GM23338 (cell line): ENCODE measurements around the gene FIP1L1. TPM values are rescaled to one million over a fixed set of nuclear protein-coding genes. Genes with fewer than 3 reads are reported as not detected.

Experiments
- ATAC-seq: fragments of 200-7000 bp; cut with Tn5 transposase; 3 replicates; pipeline ENCODE4 v1.9.1; 2020
- DNase-seq: peaks from one replicate; pipeline ENCODE4 v3.0.0-alpha.2; 2015; ENCODE audit warnings: low spot score
- H2AFZ ChIP-seq: fragments of 200-600 bp; sonication (generic); 2 replicates; pipeline ENCODE4 v1.8.0; 2016; ENCODE audit warnings: antibody characterized with exemption, mild to moderate bottlenecking, moderate library complexity
- H3F3A ChIP-seq: fragments of 200-600 bp; sonication (generic); replicated peaks from 2 replicates; pipeline ENCODE4 v1.8.0; 2017; ENCODE audit warnings: antibody characterized with exemption, mixed run types, low read depth
- H3K27ac ChIP-seq: fragments of 200-600 bp; sonication (generic); 2 replicates; pipeline ENCODE4 v1.6.1; 2016; ENCODE audit warnings: low read depth
- H3K27me3 ChIP-seq: fragments of 200-600 bp; sonication (generic); 2 replicates; pipeline ENCODE4 v1.8.0; 2016; ENCODE audit warnings: mild to moderate bottlenecking, mixed run types, moderate library complexity; ENCODE audit not compliant: insufficient read depth
- H3K36me3 ChIP-seq: fragments of 200-600 bp; sonication (generic); 2 replicates; pipeline ENCODE4 v1.8.0; 2016; ENCODE audit warnings: mild to moderate bottlenecking; ENCODE audit not compliant: insufficient read depth
- H3K4me1 ChIP-seq: fragments of 200-600 bp; sonication (generic); 2 replicates; pipeline ENCODE4 v1.8.0; 2016; ENCODE audit warnings: mild to moderate bottlenecking, moderate library complexity; ENCODE audit not compliant: insufficient read depth
- H3K4me2 ChIP-seq: fragments of 200-600 bp; sonication (generic); 2 replicates; pipeline ENCODE4 v1.7.1; 2017; ENCODE audit warnings: mixed run types
- H3K4me3 ChIP-seq: fragments of 200-600 bp; sonication (generic); 2 replicates; pipeline ENCODE4 v1.6.1; 2016; ENCODE audit warnings: mixed run types
- H3K79me2 ChIP-seq: fragments of 200-600 bp; sonication (generic); replicated peaks from 2 replicates; pipeline ENCODE4 v1.8.0; 2017; ENCODE audit warnings: mild to moderate bottlenecking; ENCODE audit not compliant: insufficient read depth
- H3K9me2 ChIP-seq: fragments of 200-600 bp; sonication (generic); 2 replicates; pipeline ENCODE4 v1.8.0; 2017; ENCODE audit not compliant: insufficient read depth
- H4K20me1 ChIP-seq: fragments of 200-600 bp; sonication (generic); replicated peaks from 2 replicates; pipeline ENCODE4 v1.8.0; 2017; ENCODE audit warnings: mild to moderate bottlenecking; ENCODE audit not compliant: insufficient read depth
- H3K27ac Mint-ChIP-seq: 2 replicates; pipeline ENCODE4 v1.8.0; 2020; ENCODE audit warnings: inconsistent platforms, mild to moderate bottlenecking, moderate library complexity, mixed read lengths
- H3K27me3 Mint-ChIP-seq: 3 replicates; pipeline ENCODE4 v1.8.0; 2022; ENCODE audit warnings: low read depth, mild to moderate bottlenecking, moderate library complexity, mixed read lengths, inconsistent platforms; ENCODE audit not compliant: insufficient read depth, poor library complexity
- H3K36me3 Mint-ChIP-seq: 3 replicates; pipeline ENCODE4 v1.8.0; 2021; ENCODE audit warnings: low read depth, mild to moderate bottlenecking, inconsistent platforms, moderate library complexity, mixed read lengths
- H3K4me1 Mint-ChIP-seq: 3 replicates; pipeline ENCODE4 v1.8.0; 2020; ENCODE audit warnings: mild to moderate bottlenecking, inconsistent platforms, mixed read lengths
- H3K4me3 Mint-ChIP-seq: 3 replicates; pipeline ENCODE4 v1.8.0; 2021; ENCODE audit warnings: moderate library complexity, mild to moderate bottlenecking, inconsistent platforms, mixed read lengths
- H3K9me3 Mint-ChIP-seq: 3 replicates; pipeline ENCODE4 v1.8.0; 2020; ENCODE audit warnings: moderate library complexity, mild to moderate bottlenecking, inconsistent platforms, mixed read lengths
- ETS1 ChIP-seq: IDR thresholded peaks from 2 replicates; pipeline ENCODE4 v1.6.1; 2016; ENCODE audit warnings: antibody characterized with exemption
- EZH2phosphoT487 ChIP-seq: fragments of 200-600 bp; sonication (generic); IDR thresholded peaks from one replicate; pipeline ENCODE4 v1.8.1; 2018; ENCODE audit warnings: antibody characterized with exemption; ENCODE audit not compliant: unreplicated experiment
- JUNB ChIP-seq: IDR thresholded peaks from one replicate; pipeline ENCODE4 v1.6.1; 2016; ENCODE audit warnings: antibody characterized with exemption; ENCODE audit not compliant: unreplicated experiment
- NANOG ChIP-seq: IDR thresholded peaks from 2 replicates; pipeline ENCODE4 v1.6.1; 2016; ENCODE audit warnings: antibody characterized with exemption, borderline replicate concordance
- POLR2AphosphoS5 ChIP-seq: IDR thresholded peaks from 2 replicates; pipeline ENCODE4 v1.6.1; 2016; ENCODE audit warnings: antibody characterized with exemption, low read depth
- REST ChIP-seq: IDR thresholded peaks from one replicate; pipeline ENCODE4 v1.6.1; 2018; ENCODE audit warnings: antibody characterized with exemption; ENCODE audit not compliant: unreplicated experiment
- STAT1 ChIP-seq: IDR thresholded peaks from one replicate; pipeline ENCODE4 v1.6.1; 2016; ENCODE audit warnings: antibody characterized with exemption; ENCODE audit not compliant: unreplicated experiment
- ZNF114 ChIP-seq: fragments of 250-450 bp; sonication (Bioruptor Pico); IDR thresholded peaks from 2 replicates; pipeline ENCODE4 v1.5.0; 2020; ENCODE audit warnings: mild to moderate bottlenecking, moderate library complexity
- polyA plus RNA-seq: library from polyadenylated mRNA; unstranded; fragments of >200 nt; fragmentation: Nextera tagmentation; extraction: Ambion mirVana; gene quantifications from 2 replicates; pipeline ENCODE4 v1.2.1, GENCODE V29; 2016
- total RNA-seq: library from RNA; depleted of rRNA; stranded (reverse); fragments of >200 nt; shearing (Covaris generic); gene quantifications from 2 replicates; pipeline ENCODE4 v1.2.3, GENCODE V29; 2014
- TF ChIP-seq, protein P1 (sequence below), 2 experiments: fragments of 200-600 bp in 1 of 2; sonication (generic) in 1 of 2; conservative IDR thresholded peaks; 2 replicates each; pipeline versions ENCODE4 v1.5.1 to v1.6.1; 2016 to 2017; ENCODE audit warnings: antibody characterized with exemption in 2 of 2, low read depth in 2 of 2, mild to moderate bottlenecking in 2 of 2, moderate library complexity in 1 of 2

Gene FIP1L1
- total and polyA plus RNA-seq, 2 experiments from 2014 or later = 43.3 to 54.0 TPM

GRCh38 chr4:53502094-53502493 lies 124.7 kb downstream of the FIP1L1 start (continued):
- TF ChIP-seq REST (no peak), ETS1 (no peak), STAT1 (no peak), JUNB (no peak), EZH2phosphoT487 (no peak), NANOG (no peak), POLR2AphosphoS5 (no peak), ZNF114 (CRISPR knock-in tag) (no peak)
- TF ChIP-seq, protein P1, sequence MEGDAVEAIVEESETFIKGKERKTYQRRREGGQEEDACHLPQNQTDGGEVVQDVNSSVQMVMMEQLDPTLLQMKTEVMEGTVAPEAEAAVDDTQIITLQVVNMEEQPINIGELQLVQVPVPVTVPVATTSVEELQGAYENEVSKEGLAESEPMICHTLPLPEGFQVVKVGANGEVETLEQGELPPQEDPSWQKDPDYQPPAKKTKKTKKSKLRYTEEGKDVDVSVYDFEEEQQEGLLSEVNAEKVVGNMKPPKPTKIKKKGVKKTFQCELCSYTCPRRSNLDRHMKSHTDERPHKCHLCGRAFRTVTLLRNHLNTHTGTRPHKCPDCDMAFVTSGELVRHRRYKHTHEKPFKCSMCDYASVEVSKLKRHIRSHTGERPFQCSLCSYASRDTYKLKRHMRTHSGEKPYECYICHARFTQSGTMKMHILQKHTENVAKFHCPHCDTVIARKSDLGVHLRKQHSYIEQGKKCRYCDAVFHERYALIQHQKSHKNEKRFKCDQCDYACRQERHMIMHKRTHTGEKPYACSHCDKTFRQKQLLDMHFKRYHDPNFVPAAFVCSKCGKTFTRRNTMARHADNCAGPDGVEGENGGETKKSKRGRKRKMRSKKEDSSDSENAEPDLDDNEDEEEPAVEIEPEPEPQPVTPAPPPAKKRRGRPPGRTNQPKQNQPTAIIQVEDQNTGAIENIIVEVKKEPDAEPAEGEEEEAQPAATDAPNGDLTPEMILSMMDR (conservative IDR thresholded peaks at IDR 0.05; ENCODE audit: low read depth in 2 of 2) = no peak

GRCh38 chr4:53505947-53506346 lies 128.5 kb downstream of the FIP1L1 start:
- peak; percentile 44; the same call in 2 of the 3 replicates for ATAC-seq
- no peaks in the 10 kb centered on the region for H3K27me3 Mint-ChIP-seq
- no peak overlapping the region for H3K4me3 Mint-ChIP-seq
- no peak for TF ChIP-seq NANOG
- TF ChIP-seq, protein P1 (conservative IDR thresholded peaks at IDR 0.05; ENCODE audit: low read depth in 2 of 2) = peak; percentile 16 to 51; a peak in 2 of 4 replicates
- H2AFZ ChIP-seq = no peak overlapping the region
- H3K9me3 Mint-ChIP-seq = no peaks in the 10 kb centered on the region
- no peaks in the 10 kb centered on the region for H3K79me2 ChIP-seq
- H4K20me1 ChIP-seq = no peaks in the 10 kb centered on the region
- H3F3A ChIP-seq = no peaks in the 10 kb centered on the region
- no peak overlapping the region for H3K4me3 ChIP-seq
- DNase-seq = peak; percentile 31
- no peak overlapping the region for H3K4me2 ChIP-seq
- H3K36me3 ChIP-seq = no peaks in the 10 kb centered on the region
- no peaks in the 10 kb centered on the region for H3K27me3 ChIP-seq
- no peaks in the 10 kb centered on the region for H3K4me1 Mint-ChIP-seq
- no peaks in the 10 kb centered on the region for H3K9me2 ChIP-seq
- no peak overlapping the region for H3K27ac ChIP-seq
- H3K27ac Mint-ChIP-seq = no peak overlapping the region
- no peaks in the 10 kb centered on the region for H3K36me3 Mint-ChIP-seq
- no peaks in the 10 kb centered on the region for H3K4me1 ChIP-seq
